Peyer's patch (tissue), 4 donors: ENCODE data around the gene PHACTR1.

ENCODE experiments used
- POLR2A ChIP-seq, 2 donors: fragments of 450-650 bp; IDR thresholded peaks; one replicate each; pipeline ENCODE4 v1.5.1; 2017; ENCODE audit warnings: antibody characterized with exemption in 2 of 2, mild to moderate bottlenecking in 2 of 2, moderate library complexity in 2 of 2
- TF ChIP-seq, protein P1 (sequence below), 6 experiments: fragments of 450-650 bp in 4 of 6; fragments of 200-600 bp in 2 of 6; sonication (generic) in 1 of 6; IDR thresholded peaks; one replicate each; pipeline ENCODE4 v1.5.1; 2017 to 2019; ENCODE audit warnings: antibody characterized with exemption in 6 of 6, mild to moderate bottlenecking in 3 of 6, moderate library complexity in 1 of 6

DNA sequence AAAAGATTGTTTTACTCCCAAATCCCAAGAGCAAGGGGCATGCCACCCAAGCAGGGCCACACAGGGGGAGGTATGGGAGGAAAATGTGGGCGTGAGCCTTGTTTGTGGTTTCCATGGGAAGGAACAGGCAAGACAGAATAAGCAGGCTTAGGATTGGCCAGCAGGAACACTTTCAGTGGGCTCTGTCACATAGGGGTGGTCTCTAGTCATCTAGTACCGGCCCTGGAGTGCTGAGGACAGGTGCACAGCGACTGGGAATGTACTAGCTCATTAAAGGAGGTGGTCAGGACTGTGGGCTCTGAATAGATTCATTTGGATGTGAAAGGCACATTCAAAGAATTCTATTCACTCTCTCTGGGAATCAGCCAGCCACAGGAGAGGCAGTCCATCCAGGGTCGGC is 436.2 kb downstream of the PHACTR1 start:
- TF ChIP-seq, protein P1, sequence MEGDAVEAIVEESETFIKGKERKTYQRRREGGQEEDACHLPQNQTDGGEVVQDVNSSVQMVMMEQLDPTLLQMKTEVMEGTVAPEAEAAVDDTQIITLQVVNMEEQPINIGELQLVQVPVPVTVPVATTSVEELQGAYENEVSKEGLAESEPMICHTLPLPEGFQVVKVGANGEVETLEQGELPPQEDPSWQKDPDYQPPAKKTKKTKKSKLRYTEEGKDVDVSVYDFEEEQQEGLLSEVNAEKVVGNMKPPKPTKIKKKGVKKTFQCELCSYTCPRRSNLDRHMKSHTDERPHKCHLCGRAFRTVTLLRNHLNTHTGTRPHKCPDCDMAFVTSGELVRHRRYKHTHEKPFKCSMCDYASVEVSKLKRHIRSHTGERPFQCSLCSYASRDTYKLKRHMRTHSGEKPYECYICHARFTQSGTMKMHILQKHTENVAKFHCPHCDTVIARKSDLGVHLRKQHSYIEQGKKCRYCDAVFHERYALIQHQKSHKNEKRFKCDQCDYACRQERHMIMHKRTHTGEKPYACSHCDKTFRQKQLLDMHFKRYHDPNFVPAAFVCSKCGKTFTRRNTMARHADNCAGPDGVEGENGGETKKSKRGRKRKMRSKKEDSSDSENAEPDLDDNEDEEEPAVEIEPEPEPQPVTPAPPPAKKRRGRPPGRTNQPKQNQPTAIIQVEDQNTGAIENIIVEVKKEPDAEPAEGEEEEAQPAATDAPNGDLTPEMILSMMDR (IDR thresholded peaks at IDR 0.05), result no peak
- TF ChIP-seq POLR2A (IDR thresholded peaks at IDR 0.05), result no peak
